Measurements from ENCODE around the gene S1PR3. TPM values are rescaled to one million over a fixed set of nuclear protein-coding genes. Genes with fewer than 3 reads are reported as not detected.

Gene S1PR3
- polyA plus RNA-seq, 2 of the 4 experiments (the other 2 are of a cell fraction) = 26.4 to 33.7 TPM

DNA sequence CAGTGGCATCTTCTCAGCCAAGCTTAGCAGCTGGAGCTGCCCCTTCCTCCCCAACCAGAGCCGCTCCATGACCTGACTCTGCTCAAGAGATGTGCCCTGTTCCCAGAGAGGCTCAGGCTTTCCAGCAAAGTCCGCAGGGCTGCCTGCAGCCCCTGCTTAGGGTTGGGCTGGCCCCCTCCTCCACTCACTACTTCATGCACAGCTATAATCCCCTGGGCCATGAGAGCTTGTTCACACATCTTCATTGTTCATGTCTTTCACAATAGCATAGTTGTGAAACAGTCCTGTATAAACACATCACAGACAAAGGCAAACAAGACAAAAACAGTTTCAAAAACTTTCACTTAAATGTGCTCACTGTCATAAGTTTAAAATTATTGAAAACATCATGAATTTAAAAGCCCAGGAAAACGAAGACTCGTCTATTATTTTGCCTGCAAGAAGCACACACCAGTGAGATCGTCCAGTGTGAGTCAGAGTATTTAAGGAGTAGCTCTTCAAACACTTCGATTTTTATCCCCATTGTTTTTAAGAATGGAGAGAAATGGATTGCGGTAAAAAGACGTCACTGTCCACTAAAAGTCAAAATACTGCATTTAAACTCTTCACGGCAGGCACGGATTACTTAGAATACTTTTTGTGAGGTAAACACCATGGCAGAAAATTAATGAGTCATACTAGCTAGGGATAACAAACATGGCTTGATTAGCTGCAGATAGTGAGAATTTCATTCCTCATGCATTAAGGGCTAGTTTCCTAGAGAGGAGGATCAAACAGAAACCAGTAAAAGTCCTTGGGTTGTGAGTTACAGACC, 40.7 kb upstream of the S1PR3 start:
- FAIRE-seq (peak; percentile 46), DNase-seq (ENCODE audit: low read depth in 1 of 2, low spot score in 1 of 2) (peak; percentile 28 to 67), ATAC-seq (peak; percentile 80 to 81)
- peak overlapping the region; percentile 65 to 82 for H3K27ac ChIP-seq
- H3K9me3 ChIP-seq = no peaks in the 10 kb centered on the region
- ChIA-PET POLR2A (no interaction called here), CTCF (interaction anchor here (1.6 kb wide), 1 partner anchor 51 kb away, joined by 5 read pairs; no protein-coding TSS in a partner anchor)
- WGBS (ENCODE audit: missing lambda C conversion rate) = 11% methylated on average over 10 of the region's 10 CpGs
- 0 out of 3 replicates have a peak overlapping the region, but pooled peaks have one; percentile 3 for H3K4me3 ChIP-seq
- H3K4me2 ChIP-seq = peak overlapping the region; percentile 79
- H3K4me1 ChIP-seq = peaks cover 48% of the 10 kb centered on the region
- TF ChIP-seq HEYL (CRISPR knock-in tag; IDR thresholded peaks at IDR 0.05) = no peak
- TF ChIP-seq POLR2A (IDR thresholded peaks at IDR 0.05; ENCODE audit: low read length) = no peak
- TF ChIP-seq, protein P1, sequence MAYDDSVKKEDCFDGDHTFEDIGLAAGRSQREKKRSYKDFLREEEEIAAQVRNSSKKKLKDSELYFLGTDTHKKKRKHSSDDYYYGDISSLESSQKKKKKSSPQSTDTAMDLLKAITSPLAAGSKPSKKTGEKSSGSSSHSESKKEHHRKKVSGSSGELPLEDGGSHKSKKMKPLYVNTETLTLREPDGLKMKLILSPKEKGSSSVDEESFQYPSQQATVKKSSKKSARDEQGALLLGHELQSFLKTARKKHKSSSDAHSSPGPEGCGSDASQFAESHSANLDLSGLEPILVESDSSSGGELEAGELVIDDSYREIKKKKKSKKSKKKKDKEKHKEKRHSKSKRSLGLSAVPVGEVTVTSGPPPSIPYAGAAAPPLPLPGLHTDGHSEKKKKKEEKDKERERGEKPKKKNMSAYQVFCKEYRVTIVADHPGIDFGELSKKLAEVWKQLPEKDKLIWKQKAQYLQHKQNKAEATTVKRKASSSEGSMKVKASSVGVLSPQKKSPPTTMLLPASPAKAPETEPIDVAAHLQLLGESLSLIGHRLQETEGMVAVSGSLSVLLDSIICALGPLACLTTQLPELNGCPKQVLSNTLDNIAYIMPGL (CRISPR knock-in tag; IDR thresholded peaks at IDR 0.05; ENCODE audit: borderline replicate concordance) = no peak
- no peak; a peak in 1 of 5 replicates for TF ChIP-seq RAD21 (conservative IDR thresholded peaks at IDR 0.05 in 1 of 2, IDR thresholded peaks at IDR 0.05 in 1 of 2)
- no peak for TF ChIP-seq EHMT2 (IDR thresholded peaks at IDR 0.05; ENCODE audit: low read depth)
- no peak for TF ChIP-seq HDAC2 (IDR thresholded peaks at IDR 0.05)
- no peak for TF ChIP-seq ZNF302 (CRISPR knock-in tag; IDR thresholded peaks at IDR 0.05)
- TF ChIP-seq POLR2AphosphoS2 (conservative IDR thresholded peaks at IDR 0.05; ENCODE audit: low read length) = no peak
- TF ChIP-seq KDM1A (IDR thresholded peaks at IDR 0.05; ENCODE audit: low read depth) = no peak
- no peak for TF ChIP-seq ZC3H11A (IDR thresholded peaks at IDR 0.05)
- TF ChIP-seq HOXB5 (CRISPR knock-in tag; IDR thresholded peaks at IDR 0.05) = no peak
- TF ChIP-seq, protein P2, sequence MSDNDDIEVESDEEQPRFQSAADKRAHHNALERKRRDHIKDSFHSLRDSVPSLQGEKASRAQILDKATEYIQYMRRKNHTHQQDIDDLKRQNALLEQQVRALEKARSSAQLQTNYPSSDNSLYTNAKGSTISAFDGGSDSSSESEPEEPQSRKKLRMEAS (IDR thresholded peaks at IDR 0.05) = peak; percentile 67
- TF ChIP-seq SMC3 (IDR thresholded peaks at IDR 0.05) = 0 out of 3 replicates have a peak, but pooled peaks have one; percentile 18
- 0 out of 2 replicates have a peak, but pooled peaks have one; percentile 5 for TF ChIP-seq RFX5 (IDR thresholded peaks at IDR 0.05)
- TF ChIP-seq, protein P3, sequence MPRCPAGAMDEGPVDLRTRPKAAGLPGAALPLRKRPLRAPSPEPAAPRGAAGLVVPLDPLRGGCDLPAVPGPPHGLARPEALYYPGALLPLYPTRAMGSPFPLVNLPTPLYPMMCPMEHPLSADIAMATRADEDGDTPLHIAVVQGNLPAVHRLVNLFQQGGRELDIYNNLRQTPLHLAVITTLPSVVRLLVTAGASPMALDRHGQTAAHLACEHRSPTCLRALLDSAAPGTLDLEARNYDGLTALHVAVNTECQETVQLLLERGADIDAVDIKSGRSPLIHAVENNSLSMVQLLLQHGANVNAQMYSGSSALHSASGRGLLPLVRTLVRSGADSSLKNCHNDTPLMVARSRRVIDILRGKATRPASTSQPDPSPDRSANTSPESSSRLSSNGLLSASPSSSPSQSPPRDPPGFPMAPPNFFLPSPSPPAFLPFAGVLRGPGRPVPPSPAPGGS (IDR thresholded peaks at IDR 0.05) = peak; percentile 80; the same call in 2 of the 3 replicates
- no peak for TF ChIP-seq FOXS1 (CRISPR knock-in tag; IDR thresholded peaks at IDR 0.05)
- TF ChIP-seq CEBPB (IDR thresholded peaks at IDR 0.05) = peak; percentile 97 to 98
- TF ChIP-seq, protein P4, sequence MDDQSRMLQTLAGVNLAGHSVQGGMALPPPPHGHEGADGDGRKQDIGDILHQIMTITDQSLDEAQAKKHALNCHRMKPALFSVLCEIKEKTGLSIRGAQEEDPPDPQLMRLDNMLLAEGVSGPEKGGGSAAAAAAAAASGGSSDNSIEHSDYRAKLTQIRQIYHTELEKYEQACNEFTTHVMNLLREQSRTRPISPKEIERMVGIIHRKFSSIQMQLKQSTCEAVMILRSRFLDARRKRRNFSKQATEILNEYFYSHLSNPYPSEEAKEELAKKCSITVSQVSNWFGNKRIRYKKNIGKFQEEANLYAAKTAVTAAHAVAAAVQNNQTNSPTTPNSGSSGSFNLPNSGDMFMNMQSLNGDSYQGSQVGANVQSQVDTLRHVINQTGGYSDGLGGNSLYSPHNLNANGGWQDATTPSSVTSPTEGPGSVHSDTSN (IDR thresholded peaks at IDR 0.05) = no peak
- no peak for TF ChIP-seq CHD4 (IDR thresholded peaks at IDR 0.05; ENCODE audit: borderline replicate concordance)
- TF ChIP-seq, protein P5, sequence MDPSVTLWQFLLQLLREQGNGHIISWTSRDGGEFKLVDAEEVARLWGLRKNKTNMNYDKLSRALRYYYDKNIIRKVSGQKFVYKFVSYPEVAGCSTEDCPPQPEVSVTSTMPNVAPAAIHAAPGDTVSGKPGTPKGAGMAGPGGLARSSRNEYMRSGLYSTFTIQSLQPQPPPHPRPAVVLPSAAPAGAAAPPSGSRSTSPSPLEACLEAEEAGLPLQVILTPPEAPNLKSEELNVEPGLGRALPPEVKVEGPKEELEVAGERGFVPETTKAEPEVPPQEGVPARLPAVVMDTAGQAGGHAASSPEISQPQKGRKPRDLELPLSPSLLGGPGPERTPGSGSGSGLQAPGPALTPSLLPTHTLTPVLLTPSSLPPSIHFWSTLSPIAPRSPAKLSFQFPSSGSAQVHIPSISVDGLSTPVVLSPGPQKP (IDR thresholded peaks at IDR 0.05; ENCODE audit: low read depth, low read length) = no peak
- TF ChIP-seq EP300 (IDR thresholded peaks at IDR 0.05) = peak; percentile 56 to 58; a peak in 2 of 5 replicates
- no peak for TF ChIP-seq RARB (CRISPR knock-in tag; IDR thresholded peaks at IDR 0.05)
- TF ChIP-seq, protein P6, sequence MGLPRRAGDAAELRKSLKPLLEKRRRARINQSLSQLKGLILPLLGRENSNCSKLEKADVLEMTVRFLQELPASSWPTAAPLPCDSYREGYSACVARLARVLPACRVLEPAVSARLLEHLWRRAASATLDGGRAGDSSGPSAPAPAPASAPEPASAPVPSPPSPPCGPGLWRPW (IDR thresholded peaks at IDR 0.05) = peak; percentile 95
- TF ChIP-seq CBX8 (IDR thresholded peaks at IDR 0.05) = no peak
- no peak for TF ChIP-seq HOXA7 (CRISPR knock-in tag; IDR thresholded peaks at IDR 0.05)
- TF ChIP-seq JUNB (IDR thresholded peaks at IDR 0.05) = peak; percentile 75
- no peak for TF ChIP-seq FOSB (CRISPR knock-in tag; IDR thresholded peaks at IDR 0.05)
- TF ChIP-seq, protein P7, sequence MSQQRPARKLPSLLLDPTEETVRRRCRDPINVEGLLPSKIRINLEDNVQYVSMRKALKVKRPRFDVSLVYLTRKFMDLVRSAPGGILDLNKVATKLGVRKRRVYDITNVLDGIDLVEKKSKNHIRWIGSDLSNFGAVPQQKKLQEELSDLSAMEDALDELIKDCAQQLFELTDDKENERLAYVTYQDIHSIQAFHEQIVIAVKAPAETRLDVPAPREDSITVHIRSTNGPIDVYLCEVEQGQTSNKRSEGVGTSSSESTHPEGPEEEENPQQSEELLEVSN (IDR thresholded peaks at IDR 0.05; ENCODE audit: borderline replicate concordance, low read depth) = no peak
- TF ChIP-seq BHLHE40 (IDR thresholded peaks at IDR 0.05; ENCODE audit: low read depth, low read length) = no peak
- no peak for TF ChIP-seq PHF8 (IDR thresholded peaks at IDR 0.05; ENCODE audit: borderline replicate concordance, low read depth)
- no peak for TF ChIP-seq KDM5A (IDR thresholded peaks at IDR 0.05)
- TF ChIP-seq RNF2 (IDR thresholded peaks at IDR 0.05; ENCODE audit: borderline replicate concordance, low read depth) = no peak
- TF ChIP-seq TFCP2L1 (CRISPR knock-in tag; IDR thresholded peaks at IDR 0.05) = no peak
- no peak for TF ChIP-seq HOXB13 (CRISPR knock-in tag; IDR thresholded peaks at IDR 0.05; ENCODE audit: low read depth)
- no peak for TF ChIP-seq NFE2L2 (conservative IDR thresholded peaks at IDR 0.05; ENCODE audit: low read length)
- no peak for TF ChIP-seq NR3C1 (IDR thresholded peaks at IDR 0.05)
- no peak for TF ChIP-seq SREBF2 (IDR thresholded peaks at IDR 0.05)

Data from A549 (cell line).